Measurements from ENCODE around the gene ASAH2B.

The ASAH2B gene

GRCh38 chr10:50799595-50799994 is 59.9 kb downstream of the ASAH2B start:
- DNase-seq, result no peak

GRCh38 chr10:50805981-50806622 is 66.4 kb downstream of the ASAH2B start:
- no peak for DNase-seq

GRCh38 chr10:50807851-50808776 is 68.4 kb downstream of the ASAH2B start:
- DNase-seq, result no peak
